ENCODE data around the gene NDP.

Gene NDP

GRCh38 chrX:43973249-43974099, at the start of gene NDP:
Gene NDP (minus strand): TSS chrX:43973390. CDS start chrX:43958645, 14,745 bp downstream.
- no peak for DNase-seq

GRCh38 chrX:44022964-44023363, 49.8 kb upstream of the NDP start:
- DNase-seq: no peak

GRCh38 chrX:44020693-44021092, 47.5 kb upstream of the NDP start:
- no peak for DNase-seq

GRCh38 chrX:44019911-44020310, 46.7 kb upstream of the NDP start:
- DNase-seq: no peak

GRCh38 chrX:44017676-44018075, 44.5 kb upstream of the NDP start:
- no peak for DNase-seq

- DNase-seq: no peak
These were observed 43.7 kb upstream of the NDP start for GRCh38 chrX:44016906-44017305.

GRCh38 chrX:44012484-44013096, 39.4 kb upstream of the NDP start:
- peak; percentile 54 for DNase-seq

GRCh38 chrX:44011506-44011905, 38.3 kb upstream of the NDP start:
- no peak for DNase-seq

GRCh38 chrX:44010626-44011025, 37.4 kb upstream of the NDP start:
- no peak for DNase-seq

GRCh38 chrX:44006081-44006480, 32.9 kb upstream of the NDP start:
- DNase-seq: no peak

GRCh38 chrX:44003975-44004374, 30.8 kb upstream of the NDP start:
- no peak for DNase-seq

GRCh38 chrX:44002567-44002966, 29.4 kb upstream of the NDP start:
- DNase-seq: no peak

- DNase-seq: no peak
These were observed 25.2 kb upstream of the NDP start for GRCh38 chrX:43998374-43998773.

- DNase-seq: no peak
These were observed 23.3 kb upstream of the NDP start for GRCh38 chrX:43996491-43996890.

- DNase-seq: no peak
These were observed 12.9 kb upstream of the NDP start for GRCh38 chrX:43986083-43986482.

GRCh38 chrX:43985511-43985910, 12.3 kb upstream of the NDP start:
- no peak for DNase-seq

- no peak for DNase-seq
These were observed 5.0 kb upstream of the NDP start for GRCh38 chrX:43978226-43978625.

GRCh38 chrX:43976205-43976604, 3.0 kb upstream of the NDP start:
- no peak for DNase-seq

GRCh38 chrX:43975796-43976195, 2.6 kb upstream of the NDP start:
- DNase-seq: no peak

- DNase-seq: no peak
These were observed 1.7 kb upstream of the NDP start for GRCh38 chrX:43974741-43975465.

GRCh38 chrX:43974100-43974475, 898 bp upstream of the NDP start:
- no peak for DNase-seq

GRCh38 chrX:43971966-43972961, 926 bp downstream of the NDP start:
- DNase-seq: no peak

- no peak for DNase-seq
These were observed 2.7 kb downstream of the NDP start for GRCh38 chrX:43970528-43970927.
